ENCODE results near the gene ANKRD11.

- TF ChIP-seq YY1 (IDR thresholded peaks at IDR 0.05; ENCODE audit: insufficient read depth, insufficient read length) (no peak), ZNF274 (IDR thresholded peaks at IDR 0.05; ENCODE audit: low read depth, low read length) (no peak), SUZ12 (IDR thresholded peaks at IDR 0.05; ENCODE audit: extremely low read depth, insufficient read depth, insufficient read length) (no peak)
Measured at GRCh38 chr16:89341279-89341678, 149.1 kb downstream of the ANKRD11 start.
